ENCODE data around the gene DPYSL3. TPM values are rescaled to one million over a fixed set of nuclear protein-coding genes. Genes with fewer than 3 reads are reported as not detected.

DPYSL3 gene
- total RNA-seq, 1 donor from 2014 or later, result 888 TPM

GRCh38 chr5:147445917-147446316, 64.0 kb downstream of the DPYSL3 start:
- no peak for FAIRE-seq

GRCh38 chr5:147445090-147445489, 64.8 kb downstream of the DPYSL3 start:
- FAIRE-seq (no peak), DNase-seq (ENCODE audit: low spot score in 2 of 2) (no peak)

More at GRCh38 chr5:147445917-147446316, 64.0 kb downstream of the DPYSL3 start:
- no peak for DNase-seq (ENCODE audit: low spot score in 2 of 2)

- FAIRE-seq (no peak), DNase-seq (ENCODE audit: low spot score in 2 of 2) (no peak)
Measured at GRCh38 chr5:147442224-147442623, 67.6 kb downstream of the DPYSL3 start.

GRCh38 chr5:147441191-147441695, 68.6 kb downstream of the DPYSL3 start:
- no peak for DNase-seq (ENCODE audit: low spot score in 2 of 2)
- no peak for FAIRE-seq

GRCh38 chr5:147439254-147439653, 70.6 kb downstream of the DPYSL3 start:
- DNase-seq (ENCODE audit: low spot score in 2 of 2) (no peak), FAIRE-seq (no peak)

- FAIRE-seq (no peak), DNase-seq (ENCODE audit: low spot score in 2 of 2) (no peak)
Measured at GRCh38 chr5:147437161-147437596, 72.7 kb downstream of the DPYSL3 start.

- DNase-seq (ENCODE audit: low spot score in 2 of 2), result no peak
- FAIRE-seq, result no peak
Measured at GRCh38 chr5:147436596-147436995, 73.3 kb downstream of the DPYSL3 start.

GRCh38 chr5:147434049-147434448, 75.8 kb downstream of the DPYSL3 start:
- DNase-seq (ENCODE audit: low spot score in 2 of 2) (no peak), FAIRE-seq (no peak)

GRCh38 chr5:147432323-147432722, 77.5 kb downstream of the DPYSL3 start:
- no peak for DNase-seq (ENCODE audit: low spot score in 2 of 2)
- FAIRE-seq, result no peak

- FAIRE-seq (no peak), DNase-seq (ENCODE audit: low spot score in 2 of 2) (no peak)
Measured at GRCh38 chr5:147431586-147431985, 78.3 kb downstream of the DPYSL3 start.

GRCh38 chr5:147430628-147431027, 79.2 kb downstream of the DPYSL3 start:
- no peak for FAIRE-seq
- no peak for DNase-seq (ENCODE audit: low spot score in 2 of 2)

GRCh38 chr5:147427521-147428401, 82.1 kb downstream of the DPYSL3 start:
- no peak for DNase-seq (ENCODE audit: low spot score in 2 of 2)
- no peak for FAIRE-seq

GRCh38 chr5:147426640-147427327, 83.1 kb downstream of the DPYSL3 start:
- FAIRE-seq, result no peak

GRCh38 chr5:147418613-147419012, 91.3 kb downstream of the DPYSL3 start:
- DNase-seq (ENCODE audit: low spot score in 2 of 2) (no peak), FAIRE-seq (no peak)

More at GRCh38 chr5:147426640-147427327, 83.1 kb downstream of the DPYSL3 start:
- DNase-seq (ENCODE audit: low spot score in 2 of 2), result no peak

- FAIRE-seq (no peak), DNase-seq (ENCODE audit: low spot score in 2 of 2) (no peak)
Measured at GRCh38 chr5:147417135-147417813, 92.6 kb downstream of the DPYSL3 start.

- DNase-seq (ENCODE audit: low spot score in 2 of 2) (no peak), FAIRE-seq (no peak)
Measured at GRCh38 chr5:147415651-147416050, 94.2 kb downstream of the DPYSL3 start.

GRCh38 chr5:147413266-147413665, 96.6 kb downstream of the DPYSL3 start:
- FAIRE-seq (no peak), DNase-seq (ENCODE audit: low spot score in 2 of 2) (no peak)

GRCh38 chr5:147412561-147412960, 97.3 kb downstream of the DPYSL3 start:
- no peak for FAIRE-seq

GRCh38 chr5:147411359-147412319, 98.2 kb downstream of the DPYSL3 start:
- no peak for FAIRE-seq
- no peak for DNase-seq (ENCODE audit: low spot score in 2 of 2)

More at GRCh38 chr5:147412561-147412960, 97.3 kb downstream of the DPYSL3 start:
- DNase-seq (ENCODE audit: low spot score in 2 of 2), result no peak

All from frontal cortex (tissue), 4 donors.